ENCODE data around the gene RHOBTB1.
"Not testable (repeated sequence)": the region's sequence is repeated elsewhere in the genome, so short reads cannot be mapped to it uniquely, and the experiment has no call there.

Gene RHOBTB1

GRCh38 chr10:60944058-60944909 is at the start of gene RHOBTB1:
Gene RHOBTB1, minus strand, starts transcription at chr10:60944185. Its CDS starts 32,643 bp downstream, at chr10:60911542.
- DNase-seq = no peak

- no peak for DNase-seq
Observed at GRCh38 chr10:60992636-60993035, 48.7 kb upstream of the RHOBTB1 start.

DNA sequence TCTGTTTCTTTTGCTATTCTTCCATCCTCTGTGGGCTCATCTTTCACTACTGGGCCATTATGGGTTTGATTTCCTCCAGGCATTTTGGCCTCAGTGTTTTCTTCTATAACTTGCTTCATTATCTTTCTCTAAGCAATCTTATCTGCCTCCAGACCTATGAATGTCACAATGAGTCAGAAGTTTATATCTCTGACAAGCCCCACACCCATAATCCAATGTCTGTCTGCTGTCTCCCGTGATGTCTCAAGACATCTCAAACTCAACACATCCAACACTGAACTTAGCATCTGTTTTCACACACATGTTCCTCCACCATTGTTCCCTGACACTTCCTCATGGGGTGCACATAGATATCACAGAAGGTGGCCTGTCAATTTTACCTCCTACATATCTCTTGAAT is 46.7 kb upstream of the RHOBTB1 start:
- DNase-seq = no peak

- DNase-seq = no peak
Observed at GRCh38 chr10:60989400-60989876, 45.5 kb upstream of the RHOBTB1 start.

DNA sequence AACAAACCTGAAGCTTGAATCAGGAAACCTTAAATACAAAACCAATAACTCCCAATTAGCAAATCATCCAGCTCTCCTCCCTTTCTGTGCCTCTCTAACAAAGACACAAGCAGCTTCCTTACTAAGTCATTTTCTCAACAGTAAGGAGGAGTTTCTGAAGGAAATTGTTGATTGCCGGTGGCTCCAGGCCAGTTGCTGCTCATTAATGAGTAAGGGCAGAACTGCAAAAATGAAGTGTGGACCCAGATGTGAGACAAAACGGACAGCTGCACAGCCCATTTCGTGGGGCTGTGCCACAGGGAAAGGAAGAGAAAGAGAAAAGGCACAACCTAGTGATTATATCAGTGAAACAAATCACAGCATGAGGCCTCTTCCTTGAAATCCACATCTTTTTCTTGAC is 42.8 kb upstream of the RHOBTB1 start:
- DNase-seq = no peak

- DNase-seq = no peak
Observed at GRCh38 chr10:60985951-60986350, 42.0 kb upstream of the RHOBTB1 start.

DNA sequence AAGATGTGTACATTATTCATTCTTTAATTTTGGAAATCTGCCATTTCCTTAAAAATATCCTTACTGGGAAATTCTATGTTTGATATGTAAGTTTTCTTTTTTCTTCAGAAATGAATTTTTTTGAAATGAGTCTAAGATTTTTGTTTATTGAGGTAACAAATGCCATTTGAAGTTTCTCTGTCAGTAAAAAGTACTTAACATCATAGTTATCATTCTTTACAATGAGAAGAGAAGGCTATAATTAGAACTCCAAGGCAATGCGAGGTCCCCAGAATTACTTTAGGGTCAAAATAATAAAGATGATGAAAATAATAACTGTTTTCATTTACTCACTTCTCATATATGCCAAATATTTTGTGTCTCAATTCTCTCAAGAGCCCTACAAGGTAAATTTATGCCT is 37.0 kb upstream of the RHOBTB1 start:
- DNase-seq = no peak

GRCh38 chr10:60979667-60980104 is 35.7 kb upstream of the RHOBTB1 start:
- DNase-seq = no peak

- no peak for DNase-seq
Observed at GRCh38 chr10:60978287-60979115, 34.5 kb upstream of the RHOBTB1 start.

- DNase-seq = no peak
Observed at GRCh38 chr10:60977161-60978122, 33.5 kb upstream of the RHOBTB1 start.

- DNase-seq = no peak
Observed at GRCh38 chr10:60976687-60977086, 32.7 kb upstream of the RHOBTB1 start.

- no peak for DNase-seq
Observed at GRCh38 chr10:60975716-60976115, 31.7 kb upstream of the RHOBTB1 start.

DNA sequence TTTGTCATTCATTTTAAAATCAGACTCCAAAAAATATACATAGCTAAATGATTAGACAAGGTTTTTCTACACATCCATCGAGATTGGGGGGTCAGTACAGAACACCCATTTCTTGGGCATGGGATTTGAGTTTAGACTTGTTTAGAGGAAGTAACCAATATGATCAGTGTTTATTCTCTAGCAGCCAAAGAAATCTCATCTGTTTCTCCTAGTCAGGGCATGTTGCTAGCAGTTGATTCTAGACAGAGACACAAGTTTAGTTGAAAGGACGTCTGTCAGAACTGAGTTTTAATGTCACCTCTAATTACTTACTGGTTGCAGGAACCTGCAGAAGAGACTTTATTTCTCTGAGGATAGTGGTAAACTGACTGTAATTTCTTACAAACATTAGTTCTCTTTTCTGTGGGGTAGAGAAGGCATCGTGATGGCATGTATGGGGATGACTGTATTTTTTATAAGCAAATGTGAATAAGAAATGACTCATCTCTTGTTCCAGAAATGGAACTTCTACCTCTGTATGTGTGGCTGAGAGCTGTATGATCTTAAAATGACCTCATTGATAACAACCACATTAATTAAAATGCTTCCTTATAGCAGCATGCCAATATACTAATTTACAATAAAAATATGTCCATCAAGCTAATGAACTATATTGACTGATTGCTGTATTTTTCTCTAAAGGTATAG is 30.6 kb upstream of the RHOBTB1 start:
- no peak for DNase-seq

DNA sequence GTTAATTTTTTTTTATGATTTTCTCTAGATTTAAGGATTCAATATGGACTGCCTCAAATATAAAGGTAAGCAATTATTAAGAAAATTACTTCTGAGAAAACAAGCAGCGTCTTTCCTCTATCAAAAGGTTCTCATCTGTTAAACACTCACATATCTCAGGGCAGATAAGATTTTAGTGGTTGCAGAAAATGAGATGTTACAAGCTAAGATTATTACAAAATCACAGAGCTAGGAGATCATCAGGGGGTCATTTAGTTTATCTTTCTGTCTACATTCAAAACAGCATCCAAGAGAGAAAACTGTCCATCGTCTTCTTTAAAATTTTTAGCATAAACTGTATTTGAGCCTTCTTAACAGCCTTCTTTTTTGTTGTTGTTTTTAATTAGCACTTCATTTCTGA is 29.1 kb upstream of the RHOBTB1 start:
- DNase-seq = no peak

DNA sequence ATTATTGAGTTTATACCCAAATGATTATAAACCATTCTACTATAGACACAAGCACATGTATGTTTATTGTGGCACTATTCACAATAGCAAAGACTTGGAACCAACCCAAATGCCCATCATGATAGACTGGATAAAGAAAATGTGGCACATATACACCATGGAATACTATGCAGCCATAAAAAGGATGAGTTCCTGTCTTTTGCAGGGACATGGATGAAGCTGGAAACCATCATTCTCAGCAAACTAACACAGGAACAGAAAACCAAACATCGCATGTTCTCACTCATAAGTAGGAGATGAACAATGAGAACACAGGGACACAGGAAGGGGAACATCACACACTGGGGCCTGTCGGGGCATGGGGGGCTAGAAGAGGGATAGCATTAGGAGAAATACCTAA is 28.2 kb upstream of the RHOBTB1 start:
- DNase-seq = not testable (repeated sequence)

DNA sequence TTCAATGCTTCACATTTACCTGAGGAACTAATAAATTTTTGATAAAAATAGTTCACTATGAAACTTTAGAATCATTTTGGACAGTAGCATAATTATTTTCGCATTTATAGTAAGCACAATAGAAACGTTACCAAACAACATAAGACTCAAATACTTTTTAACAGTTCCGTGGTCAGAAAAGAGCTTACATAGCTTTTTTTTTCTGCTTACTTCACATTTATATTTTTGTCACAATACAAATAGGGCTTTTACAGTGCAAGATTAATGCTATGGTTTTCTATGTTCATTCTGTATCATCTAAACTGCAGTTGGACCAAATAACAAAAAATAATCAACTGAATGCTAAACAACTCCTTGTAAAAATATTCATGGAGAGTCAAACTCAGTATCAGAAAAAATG is 26.5 kb upstream of the RHOBTB1 start:
- DNase-seq = no peak

DNA sequence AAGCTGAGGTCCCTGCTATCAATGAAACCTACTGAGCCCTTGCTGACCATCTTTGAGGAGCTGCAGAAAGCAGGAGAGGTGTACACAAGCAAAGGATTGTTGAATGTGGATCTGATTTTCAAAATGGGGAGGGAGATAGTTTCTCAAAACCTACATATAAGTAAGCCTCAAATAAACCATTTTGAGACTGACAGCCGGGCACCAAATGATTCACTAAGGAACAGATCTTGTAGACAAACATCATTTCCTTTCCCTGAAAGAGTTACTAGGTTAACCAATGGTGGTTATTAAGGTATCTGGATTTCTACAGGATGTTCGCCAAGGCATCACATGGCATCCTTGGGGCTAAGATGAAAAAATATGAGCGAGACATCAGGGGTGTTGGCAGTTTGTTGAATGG is 24.5 kb upstream of the RHOBTB1 start:
- DNase-seq = no peak

DNA sequence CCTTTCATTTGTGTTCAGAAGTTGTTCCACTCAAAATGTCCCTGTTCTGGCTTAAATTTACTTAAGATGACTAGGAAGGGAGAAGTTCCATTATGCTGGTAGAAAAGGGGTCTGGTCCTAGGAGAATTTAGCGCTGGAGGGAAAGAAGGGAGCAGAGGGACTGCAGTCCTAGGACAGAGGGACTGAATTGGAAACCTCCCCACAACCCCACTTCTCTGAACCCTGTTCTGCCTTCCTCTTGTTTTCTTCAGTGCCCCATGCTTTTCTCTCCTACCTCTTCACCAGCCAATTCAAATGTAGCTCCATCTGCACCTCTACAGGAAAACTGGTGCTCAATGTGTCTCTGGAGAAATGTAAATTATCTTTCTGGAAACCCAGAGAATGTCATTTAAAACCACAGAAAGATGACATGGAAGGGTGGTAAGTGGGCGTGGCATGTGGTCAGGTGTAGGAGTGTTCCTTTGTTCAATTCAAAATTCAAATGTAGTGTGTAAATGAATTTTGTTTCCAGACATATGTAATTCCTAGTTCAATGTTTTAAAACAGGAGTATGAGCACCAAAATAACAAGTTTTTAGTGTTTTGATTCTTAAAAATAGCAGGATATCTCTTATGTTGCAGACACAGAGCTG is 24.0 kb upstream of the RHOBTB1 start:
- no peak for DNase-seq

DNA sequence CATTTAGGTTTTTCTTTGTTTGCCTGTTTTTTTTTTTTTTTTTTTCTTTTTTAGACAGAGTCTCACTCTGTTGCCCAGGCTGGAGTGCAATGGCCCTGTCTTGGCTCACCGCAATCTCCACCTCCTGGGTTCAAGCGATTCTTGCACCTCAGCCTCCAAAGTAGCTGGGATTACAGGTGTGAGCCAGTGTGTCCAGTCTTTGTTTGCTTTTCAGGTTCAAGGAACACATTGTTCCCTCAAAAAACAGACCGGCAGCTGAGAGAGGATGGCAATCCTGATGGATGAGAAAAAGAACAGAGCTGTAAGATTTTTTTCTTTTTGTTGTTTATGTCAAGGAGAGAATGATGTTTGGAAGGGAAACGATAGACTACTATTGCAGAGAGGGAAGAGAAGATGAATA is 23.3 kb upstream of the RHOBTB1 start:
- DNase-seq = no peak

- no peak for DNase-seq
Observed at GRCh38 chr10:60965696-60966095, 21.7 kb upstream of the RHOBTB1 start.
